HG02943 (cell line): ENCODE measurements around the gene ERC2.

Source experiments
- ATAC-seq: cut with Tn5 transposase; IDR thresholded peaks from one replicate; pipeline ENCODE4 v1.9.1; 2021; ENCODE audit warnings: mild to moderate bottlenecking, low read depth, moderate library complexity; ENCODE audit not compliant: unreplicated experiment

The ERC2 gene

GRCh38 chr3:55675478-55675877 is 792.8 kb downstream of the ERC2 start:
- ATAC-seq = peak; percentile 97

- no peak for ATAC-seq
These were observed 794.5 kb downstream of the ERC2 start for GRCh38 chr3:55673764-55674163.

- no peak for ATAC-seq
These were observed 799.1 kb downstream of the ERC2 start for GRCh38 chr3:55669133-55669532.

- ATAC-seq = no peak
These were observed 799.9 kb downstream of the ERC2 start for GRCh38 chr3:55668359-55668758.

- ATAC-seq = no peak
These were observed 803.9 kb downstream of the ERC2 start for GRCh38 chr3:55664387-55664786.

- no peak for ATAC-seq
These were observed 805.6 kb downstream of the ERC2 start for GRCh38 chr3:55662683-55663082.

- ATAC-seq = no peak
These were observed 806.7 kb downstream of the ERC2 start for GRCh38 chr3:55661571-55661970.

- ATAC-seq = no peak
These were observed 807.1 kb downstream of the ERC2 start for GRCh38 chr3:55661141-55661540.

GRCh38 chr3:55660642-55661041 is 807.6 kb downstream of the ERC2 start:
- no peak for ATAC-seq

- no peak for ATAC-seq
These were observed 808.6 kb downstream of the ERC2 start for GRCh38 chr3:55659701-55660100.

GRCh38 chr3:55658690-55659562 is 809.3 kb downstream of the ERC2 start:
- no peak for ATAC-seq

GRCh38 chr3:55658270-55658669 is 810.0 kb downstream of the ERC2 start:
- ATAC-seq = no peak

- ATAC-seq = no peak
These were observed 812.7 kb downstream of the ERC2 start for GRCh38 chr3:55655544-55655943.

GRCh38 chr3:55654123-55654760 is 814.0 kb downstream of the ERC2 start:
- peak; percentile 80 for ATAC-seq

GRCh38 chr3:55651011-55651410 is 817.3 kb downstream of the ERC2 start:
- no peak for ATAC-seq

- no peak for ATAC-seq
These were observed 818.3 kb downstream of the ERC2 start for GRCh38 chr3:55650011-55650410.

GRCh38 chr3:55649554-55649953 is 818.7 kb downstream of the ERC2 start:
- ATAC-seq = no peak

- ATAC-seq = no peak
These were observed 819.5 kb downstream of the ERC2 start for GRCh38 chr3:55648591-55649318.

GRCh38 chr3:55647670-55648069 is 820.6 kb downstream of the ERC2 start:
- no peak for ATAC-seq

GRCh38 chr3:55647063-55647462 is 821.2 kb downstream of the ERC2 start:
- no peak for ATAC-seq

- ATAC-seq = no peak
These were observed 822.1 kb downstream of the ERC2 start for GRCh38 chr3:55646121-55646520.
